ENCODE measurements around the gene FUT8.

The FUT8 gene

DNA sequence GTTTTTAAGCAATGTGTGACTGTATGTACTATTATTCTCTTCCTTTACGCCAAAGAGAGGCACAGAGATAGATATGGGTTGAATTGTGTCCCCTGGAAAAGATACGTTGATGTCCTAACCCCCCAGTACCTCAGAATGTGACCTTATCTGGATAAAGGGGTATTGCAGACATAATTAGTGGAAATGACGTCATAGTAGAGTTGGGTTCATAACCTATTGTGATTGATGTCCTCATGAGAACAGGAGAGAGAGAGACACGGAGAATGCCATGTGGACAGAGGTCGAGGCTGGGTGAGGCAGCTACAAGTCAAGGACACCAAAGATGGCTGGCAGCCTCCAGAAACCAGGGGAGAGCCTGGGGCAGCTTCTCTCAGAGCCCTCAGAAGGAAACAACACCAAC is 376.3 kb downstream of the FUT8 start:
- H3K9ac ChIP-seq (ENCODE audit: low read depth in 1 of 2, low read length in 2 of 2): no peak overlapping the region
- H3K4me1 ChIP-seq (ENCODE audit: control insufficient read depth in 1 of 2, insufficient read depth in 2 of 2, low read length in 2 of 2): no peaks in the 10 kb centered on the region
- H3K27ac ChIP-seq (ENCODE audit: low read depth, low read length): no peak overlapping the region
- H3K4me3 ChIP-seq (ENCODE audit: low read depth in 1 of 2, low read length in 2 of 2): no peak overlapping the region
- no peaks in the 10 kb centered on the region for H3K27me3 ChIP-seq (ENCODE audit: control insufficient read depth in 1 of 2, insufficient read depth in 2 of 2, low read length in 2 of 2)
- no peaks in the 10 kb centered on the region for H3K9me3 ChIP-seq (ENCODE audit: control insufficient read depth in 1 of 2, low read length in 2 of 2)
- no peaks in the 10 kb centered on the region for H3K36me3 ChIP-seq (ENCODE audit: control insufficient read depth in 1 of 2, insufficient read depth in 2 of 2, low read length in 2 of 2)

DNA sequence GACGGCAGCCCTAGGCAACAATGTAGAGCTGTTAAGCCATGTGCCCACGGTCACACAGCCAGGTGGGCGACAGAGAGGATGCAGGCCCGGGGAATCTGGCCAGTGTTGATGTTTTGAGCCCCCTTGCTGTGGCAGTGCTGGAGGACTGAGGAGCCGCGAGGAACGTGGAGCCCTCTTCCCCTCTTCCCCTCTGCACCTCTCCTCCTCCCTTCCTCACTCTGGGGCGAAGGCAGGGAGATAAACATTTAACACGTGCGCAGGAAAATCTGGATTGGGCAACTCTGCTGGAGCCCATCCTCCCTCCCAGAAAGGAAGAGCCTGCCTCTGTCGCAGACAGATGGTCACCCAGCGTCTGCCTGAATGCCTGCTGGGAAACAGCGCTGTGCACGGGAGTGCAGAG is 376.8 kb downstream of the FUT8 start:
- H3K27me3 ChIP-seq (ENCODE audit: control insufficient read depth in 1 of 2, insufficient read depth in 2 of 2, low read length in 2 of 2): no peaks in the 10 kb centered on the region

DNA sequence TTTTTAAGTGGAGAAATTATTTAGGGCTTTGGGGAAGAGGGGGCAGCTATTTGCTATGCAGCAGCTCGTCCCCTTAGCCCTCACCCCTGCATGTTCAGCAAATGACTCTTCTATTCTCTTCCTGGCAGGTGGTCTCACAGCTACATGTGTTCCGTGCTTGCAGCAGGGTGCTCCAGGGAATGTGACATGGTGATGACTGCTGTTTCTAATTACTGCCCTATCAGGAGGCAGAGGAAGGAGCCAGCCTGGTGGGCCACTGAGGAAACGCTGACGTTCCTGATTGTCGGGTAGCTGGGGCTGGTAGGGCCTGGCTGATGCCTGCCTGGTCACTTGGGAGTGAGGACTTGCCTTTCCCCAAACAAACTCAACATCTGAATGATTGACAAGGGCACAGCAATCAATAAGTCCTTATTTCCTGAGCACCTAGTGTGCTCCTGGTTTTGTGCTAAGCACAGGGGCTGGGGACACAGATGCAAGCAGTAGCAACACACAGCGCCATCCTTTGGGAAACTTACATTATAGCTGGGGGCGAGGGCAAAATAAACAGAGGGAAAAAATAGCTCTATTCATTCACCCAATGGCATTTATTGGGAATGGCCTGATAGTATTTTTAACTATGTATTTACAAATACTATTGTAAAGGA is 377.8 kb downstream of the FUT8 start:
- H3K27ac ChIP-seq (ENCODE audit: low read depth, low read length): no peak overlapping the region
- no peaks in the 10 kb centered on the region for H3K4me1 ChIP-seq (ENCODE audit: control insufficient read depth in 1 of 2, insufficient read depth in 2 of 2, low read length in 2 of 2)
- no peaks in the 10 kb centered on the region for H3K9me3 ChIP-seq (ENCODE audit: control insufficient read depth in 1 of 2, low read length in 2 of 2)
- H3K27me3 ChIP-seq (ENCODE audit: control insufficient read depth in 1 of 2, insufficient read depth in 2 of 2, low read length in 2 of 2): no peaks in the 10 kb centered on the region
- no peak overlapping the region for H3K4me3 ChIP-seq (ENCODE audit: low read depth in 1 of 2, low read length in 2 of 2)
- H3K36me3 ChIP-seq (ENCODE audit: control insufficient read depth in 1 of 2, insufficient read depth in 2 of 2, low read length in 2 of 2): no peaks in the 10 kb centered on the region
- H3K9ac ChIP-seq (ENCODE audit: low read depth in 1 of 2, low read length in 2 of 2): no peak overlapping the region

More for the DNA sequence above, 376.8 kb downstream of the FUT8 start:
- Histone ChIP-seq H3K9ac (ENCODE audit: low read depth in 1 of 2, low read length in 2 of 2) (no peak overlapping the region), H3K4me1 (ENCODE audit: control insufficient read depth in 1 of 2, insufficient read depth in 2 of 2, low read length in 2 of 2) (no peaks in the 10 kb centered on the region), H3K9me3 (ENCODE audit: control insufficient read depth in 1 of 2, low read length in 2 of 2) (no peaks in the 10 kb centered on the region), H3K27ac (ENCODE audit: low read depth, low read length) (no peak overlapping the region), H3K4me3 (ENCODE audit: low read depth in 1 of 2, low read length in 2 of 2) (no peak overlapping the region), H3K36me3 (ENCODE audit: control insufficient read depth in 1 of 2, insufficient read depth in 2 of 2, low read length in 2 of 2) (no peaks in the 10 kb centered on the region)

DNA sequence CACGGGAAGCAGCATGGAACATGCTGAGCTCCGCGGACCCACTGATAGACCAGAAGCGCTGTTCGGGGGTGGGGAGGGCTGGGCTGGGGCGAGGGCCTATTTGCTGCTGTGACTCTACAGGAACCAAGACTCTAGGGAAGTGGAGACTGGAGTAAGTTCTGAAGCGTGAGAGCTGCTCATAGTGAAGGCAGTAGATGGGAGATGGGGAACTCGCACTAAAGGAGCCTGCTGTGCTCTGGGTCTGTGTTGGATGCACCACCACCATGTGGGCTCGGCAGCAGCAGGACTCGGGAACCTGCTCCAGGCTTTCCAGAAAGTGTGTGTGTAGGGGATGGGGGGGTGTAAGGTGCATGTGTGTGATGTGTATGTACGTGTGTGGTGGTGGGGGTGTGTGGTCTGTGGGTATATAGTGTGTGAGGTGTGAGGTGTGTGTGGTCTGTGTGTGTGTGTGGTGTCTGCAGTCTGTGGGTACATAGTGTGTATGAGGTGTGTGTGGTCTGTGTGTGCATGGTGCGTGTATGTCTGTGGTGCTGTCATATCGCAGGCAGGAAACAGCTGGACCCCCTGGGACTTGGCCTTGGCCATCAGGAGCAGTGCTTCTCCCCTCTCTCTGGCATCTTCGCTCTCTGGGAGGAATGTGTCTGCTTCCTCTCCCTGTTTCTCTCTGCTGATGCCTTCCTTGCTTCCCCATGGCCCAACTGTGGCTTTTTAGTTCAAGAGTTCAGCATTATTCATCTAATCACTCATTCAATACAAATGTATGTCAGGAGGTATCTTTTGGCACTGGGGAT is 378.9 kb downstream of the FUT8 start:
- H3K4me3 ChIP-seq (ENCODE audit: low read depth in 1 of 2, low read length in 2 of 2): no peak overlapping the region
- H3K27me3 ChIP-seq (ENCODE audit: control insufficient read depth in 1 of 2, insufficient read depth in 2 of 2, low read length in 2 of 2): peaks cover 0 to 2% of the 10 kb centered on the region in 2 donors
- H3K27ac ChIP-seq (ENCODE audit: low read depth, low read length): no peak overlapping the region
- no peak overlapping the region for H3K9ac ChIP-seq (ENCODE audit: low read depth in 1 of 2, low read length in 2 of 2)
- H3K9me3 ChIP-seq (ENCODE audit: control insufficient read depth in 1 of 2, low read length in 2 of 2): no peaks in the 10 kb centered on the region
- H3K36me3 ChIP-seq (ENCODE audit: control insufficient read depth in 1 of 2, insufficient read depth in 2 of 2, low read length in 2 of 2): no peaks in the 10 kb centered on the region
- H3K4me1 ChIP-seq (ENCODE audit: control insufficient read depth in 1 of 2, insufficient read depth in 2 of 2, low read length in 2 of 2): no peaks in the 10 kb centered on the region

DNA sequence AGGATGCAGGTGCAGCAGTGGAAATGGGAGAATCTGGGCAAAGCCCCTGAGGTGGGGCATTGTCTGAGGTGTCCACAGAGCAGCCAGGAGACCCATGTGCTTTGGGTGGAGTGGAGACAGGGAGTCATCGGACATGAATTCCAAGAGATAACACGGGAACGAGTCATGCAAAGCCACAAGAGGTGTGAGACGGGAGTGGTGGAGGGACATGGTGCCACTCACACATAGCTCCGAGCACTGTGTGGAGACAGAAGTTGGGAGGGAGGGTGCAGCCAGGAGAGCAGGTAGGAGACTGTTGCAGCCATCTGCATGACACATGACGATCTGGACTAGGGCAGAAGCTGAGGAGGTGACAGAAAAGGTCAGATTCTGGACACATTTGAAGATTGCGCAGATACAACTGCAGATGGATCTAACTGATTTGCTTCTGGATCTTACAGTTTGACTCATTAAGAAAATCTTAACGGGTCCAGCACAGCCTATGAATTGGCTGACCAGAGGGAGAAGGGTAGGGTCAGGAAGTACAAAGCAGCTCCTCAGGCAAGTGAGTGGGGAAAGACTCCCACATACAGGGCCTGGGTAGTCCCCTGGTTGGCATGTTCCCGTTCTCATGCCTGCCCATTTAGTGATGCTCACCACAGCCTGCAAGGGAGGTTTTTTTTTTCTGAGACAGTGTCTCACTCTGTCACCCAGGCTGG is 379.8 kb downstream of the FUT8 start:
- Histone ChIP-seq H3K4me3 (ENCODE audit: low read depth in 1 of 2, low read length in 2 of 2) (no peak overlapping the region), H3K27ac (ENCODE audit: low read depth, low read length) (no peak overlapping the region), H3K9me3 (ENCODE audit: control insufficient read depth in 1 of 2, low read length in 2 of 2) (no peaks in the 10 kb centered on the region), H3K9ac (ENCODE audit: low read depth in 1 of 2, low read length in 2 of 2) (no peak overlapping the region), H3K27me3 (ENCODE audit: control insufficient read depth in 1 of 2, insufficient read depth in 2 of 2, low read length in 2 of 2) (peaks cover 0 to 2% of the 10 kb centered on the region in 2 donors), H3K36me3 (ENCODE audit: control insufficient read depth in 1 of 2, insufficient read depth in 2 of 2, low read length in 2 of 2) (no peaks in the 10 kb centered on the region), H3K4me1 (ENCODE audit: control insufficient read depth in 1 of 2, insufficient read depth in 2 of 2, low read length in 2 of 2) (no peaks in the 10 kb centered on the region)

Data from duodenal mucosa (tissue), 2 donors.